ENCODE measurements around the gene DUSP11. TPM values are rescaled to one million over a fixed set of nuclear protein-coding genes. Genes with fewer than 3 reads are reported as not detected.
"Not testable (repeated sequence)": the region's sequence is repeated elsewhere in the genome, so short reads cannot be mapped to it uniquely, and the experiment has no call there.

DUSP11 gene
- total RNA-seq, 1 donor from 2014 or later = 42.1 TPM

GRCh38 chr2:73730810-73731209 is 49.1 kb downstream of the DUSP11 start:
- intact Hi-C loops (cut with micrococcal nuclease) = no loop called here
- no peaks in the 10 kb centered on the region for H3K4me1 Mint-ChIP-seq (ENCODE audit: low read depth)
- H3K27me3 Mint-ChIP-seq (ENCODE audit: insufficient read depth) = no peaks in the 10 kb centered on the region
- peaks cover 34% of the 10 kb centered on the region for H3K36me3 Mint-ChIP-seq (ENCODE audit: low read depth)
- H3K27ac Mint-ChIP-seq = no peak overlapping the region
- H3K4me3 Mint-ChIP-seq = no peak overlapping the region
- DNase-seq (ENCODE audit: low spot score) = no peak
- H3K9me3 Mint-ChIP-seq = no peaks in the 10 kb centered on the region

DNA sequence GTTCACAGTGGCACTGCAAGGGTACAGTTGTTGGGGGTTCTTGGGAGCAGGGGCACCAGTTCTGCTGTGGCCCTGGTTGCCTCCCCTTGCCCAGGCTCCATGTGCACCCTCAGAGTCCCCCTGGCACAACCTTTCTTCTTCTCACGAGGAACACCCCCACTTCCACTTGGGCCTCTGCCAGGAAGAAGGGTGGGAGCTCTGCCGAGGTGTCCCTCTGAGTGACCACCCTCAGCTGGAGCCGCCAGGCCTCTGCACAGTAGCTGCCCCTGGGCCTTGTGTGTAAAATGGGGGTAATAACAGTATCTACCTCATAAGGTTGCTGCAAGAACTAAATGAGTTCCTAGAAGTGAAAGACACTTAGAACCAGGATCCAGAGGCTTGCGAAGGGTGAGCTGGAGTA is 51.2 kb downstream of the DUSP11 start:
- Mint-ChIP-seq H3K4me3 (no peak overlapping the region), H3K27ac (no peak overlapping the region), H3K9me3 (no peaks in the 10 kb centered on the region), H3K27me3 (ENCODE audit: insufficient read depth) (no peaks in the 10 kb centered on the region), H3K4me1 (ENCODE audit: low read depth) (no peaks in the 10 kb centered on the region), H3K36me3 (ENCODE audit: low read depth) (peaks cover 29% of the 10 kb centered on the region)
- intact Hi-C loops (cut with micrococcal nuclease) = no loop called here
- no peak for DNase-seq (ENCODE audit: low spot score)

- no peaks in the 10 kb centered on the region for H3K4me1 Mint-ChIP-seq (ENCODE audit: low read depth)
These were observed 51.9 kb downstream of the DUSP11 start for GRCh38 chr2:73728043-73728442.

GRCh38 chr2:73726657-73727056 is 53.2 kb downstream of the DUSP11 start:
- intact Hi-C loops (cut with micrococcal nuclease); DNase-seq (ENCODE audit: low spot score); H3K4me1 Mint-ChIP-seq (ENCODE audit: low read depth); H3K9me3 Mint-ChIP-seq; H3K27ac Mint-ChIP-seq; H3K27me3 Mint-ChIP-seq (ENCODE audit: insufficient read depth); H3K4me3 Mint-ChIP-seq: not testable (repeated sequence)
- peaks cover 18% of the 10 kb centered on the region for H3K36me3 Mint-ChIP-seq (ENCODE audit: low read depth)

More at GRCh38 chr2:73728043-73728442, 51.9 kb downstream of the DUSP11 start:
- H3K9me3 Mint-ChIP-seq = no peaks in the 10 kb centered on the region
- H3K4me3 Mint-ChIP-seq = no peak overlapping the region
- H3K36me3 Mint-ChIP-seq (ENCODE audit: low read depth) = peaks cover 25% of the 10 kb centered on the region
- no peak for DNase-seq (ENCODE audit: low spot score)
- peaks cover 1% of the 10 kb centered on the region for H3K27me3 Mint-ChIP-seq (ENCODE audit: insufficient read depth)
- intact Hi-C loops (cut with micrococcal nuclease) = no loop called here
- H3K27ac Mint-ChIP-seq = no peak overlapping the region

DNA sequence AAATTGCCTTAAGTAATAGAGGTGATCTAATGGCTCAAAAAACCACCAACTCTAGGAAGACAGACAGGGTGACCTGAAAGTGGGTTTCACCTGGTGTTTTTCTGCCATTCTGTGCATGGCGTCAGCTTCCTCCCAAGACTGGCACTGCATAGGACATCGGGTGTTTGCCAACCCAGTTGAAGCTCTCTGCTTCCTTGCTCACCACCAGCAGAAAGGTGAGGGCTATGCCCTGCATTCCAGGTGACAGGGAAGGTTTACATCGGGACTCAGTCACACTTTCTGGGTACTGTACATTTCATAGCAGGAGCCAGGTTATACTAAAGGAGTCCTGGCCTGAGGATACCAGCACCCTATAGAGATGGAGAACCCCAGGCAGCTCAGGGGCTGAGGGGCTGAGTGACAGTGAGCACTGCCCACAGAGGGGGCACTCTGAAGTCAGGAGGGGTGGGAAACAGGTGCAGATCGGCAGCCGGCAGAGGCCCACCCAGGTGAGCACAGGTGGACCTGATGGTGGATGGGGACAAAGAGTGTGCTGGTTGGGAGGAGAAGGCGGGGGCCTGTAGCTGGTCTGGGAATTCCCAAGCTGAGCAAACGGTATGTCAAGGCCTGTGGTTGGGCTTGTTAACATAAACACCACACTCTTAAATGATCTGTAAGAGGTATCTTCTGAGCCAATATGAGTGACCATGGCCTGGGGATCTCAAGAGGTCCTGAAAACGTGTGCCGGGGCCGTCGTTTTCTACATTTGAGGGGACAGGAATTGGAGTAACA is 60.9 kb downstream of the DUSP11 start:
- DNase-seq (ENCODE audit: low spot score) = no peak
- intact Hi-C loops (cut with micrococcal nuclease) = no loop called here
- Mint-ChIP-seq H3K36me3 (ENCODE audit: low read depth) (no peaks in the 10 kb centered on the region), H3K27ac (no peak overlapping the region), H3K4me1 (ENCODE audit: low read depth) (peaks cover 4% of the 10 kb centered on the region), H3K4me3 (no peak overlapping the region), H3K9me3 (peaks cover 13% of the 10 kb centered on the region), H3K27me3 (ENCODE audit: insufficient read depth) (peaks cover 1% of the 10 kb centered on the region)

GRCh38 chr2:73718421-73718820 is 61.5 kb downstream of the DUSP11 start:
- H3K27me3 Mint-ChIP-seq (ENCODE audit: insufficient read depth) = peaks cover 3% of the 10 kb centered on the region
- H3K27ac Mint-ChIP-seq = no peak overlapping the region
- peaks cover 4% of the 10 kb centered on the region for H3K4me1 Mint-ChIP-seq (ENCODE audit: low read depth)
- no peaks in the 10 kb centered on the region for H3K36me3 Mint-ChIP-seq (ENCODE audit: low read depth)
- no peak overlapping the region for H3K4me3 Mint-ChIP-seq
- H3K9me3 Mint-ChIP-seq = peaks cover 18% of the 10 kb centered on the region
- DNase-seq (ENCODE audit: low spot score) = no peak
- intact Hi-C loops (cut with micrococcal nuclease) = no loop called here

GRCh38 chr2:73717695-73718094 is 62.2 kb downstream of the DUSP11 start:
- intact Hi-C loops (cut with micrococcal nuclease); H3K4me1 Mint-ChIP-seq (ENCODE audit: low read depth); H3K36me3 Mint-ChIP-seq (ENCODE audit: low read depth); H3K27me3 Mint-ChIP-seq (ENCODE audit: insufficient read depth); H3K27ac Mint-ChIP-seq; DNase-seq (ENCODE audit: low spot score); H3K4me3 Mint-ChIP-seq: not testable (repeated sequence)
- H3K9me3 Mint-ChIP-seq = peaks cover 18% of the 10 kb centered on the region

DNA sequence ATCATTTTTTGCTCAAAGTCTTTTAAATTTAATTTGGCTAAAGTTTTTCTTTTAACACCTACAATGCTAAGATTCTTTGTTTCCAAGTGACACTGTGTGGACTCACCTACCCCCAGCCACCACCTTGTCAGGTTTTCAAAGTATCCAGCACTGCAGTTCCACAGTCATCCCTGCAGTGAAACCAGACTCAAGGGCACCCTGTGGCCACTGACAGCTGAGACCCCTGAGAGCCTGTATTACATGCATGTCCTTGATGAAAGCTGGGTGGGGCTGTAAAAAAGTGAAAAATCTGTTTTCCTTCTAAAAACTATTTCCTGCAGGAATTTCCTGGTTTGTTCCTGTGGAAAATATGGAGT is 62.7 kb downstream of the DUSP11 start:
- DNase-seq (ENCODE audit: low spot score) = no peak
- no peaks in the 10 kb centered on the region for H3K36me3 Mint-ChIP-seq (ENCODE audit: low read depth)
- peaks cover 18% of the 10 kb centered on the region for H3K9me3 Mint-ChIP-seq
- H3K4me1 Mint-ChIP-seq (ENCODE audit: low read depth) = peaks cover 4% of the 10 kb centered on the region
- no peak overlapping the region for H3K27ac Mint-ChIP-seq
- H3K27me3 Mint-ChIP-seq (ENCODE audit: insufficient read depth) = peaks cover 3% of the 10 kb centered on the region
- intact Hi-C loops (cut with micrococcal nuclease) = no loop called here
- H3K4me3 Mint-ChIP-seq = no peak overlapping the region

- Mint-ChIP-seq H3K27me3 (ENCODE audit: insufficient read depth) (peaks cover 5% of the 10 kb centered on the region), H3K4me1 (ENCODE audit: low read depth) (peaks cover 4% of the 10 kb centered on the region), H3K4me3 (no peak overlapping the region), H3K27ac (no peak overlapping the region), H3K9me3 (peaks cover 18% of the 10 kb centered on the region), H3K36me3 (ENCODE audit: low read depth) (no peaks in the 10 kb centered on the region)
- DNase-seq (ENCODE audit: low spot score) = no peak
- intact Hi-C loops (cut with micrococcal nuclease) = no loop called here
These were observed 63.2 kb downstream of the DUSP11 start for GRCh38 chr2:73716543-73717250.

DNA sequence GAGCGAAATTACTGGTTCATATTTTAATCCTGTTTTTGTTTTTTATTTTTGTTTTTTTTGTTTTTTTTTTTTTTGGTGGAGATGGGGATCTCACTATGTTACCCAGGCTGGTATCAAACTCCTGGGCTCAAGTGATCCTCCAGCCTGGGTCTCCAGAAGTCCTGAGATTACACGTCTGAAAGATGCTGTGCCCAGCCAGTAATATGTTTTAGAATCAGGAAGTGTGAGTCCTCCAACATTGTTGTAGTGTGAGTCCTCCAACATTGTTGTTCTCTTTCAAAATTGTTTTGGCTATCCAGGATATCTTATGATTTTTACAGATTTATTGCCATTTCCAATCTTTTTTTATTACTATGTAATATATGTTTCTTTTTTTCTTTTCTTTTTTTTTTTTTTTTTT is 65.8 kb downstream of the DUSP11 start:
- H3K4me1 Mint-ChIP-seq (ENCODE audit: low read depth) = peaks cover 4% of the 10 kb centered on the region
- no peak overlapping the region for H3K4me3 Mint-ChIP-seq
- peaks cover 18% of the 10 kb centered on the region for H3K9me3 Mint-ChIP-seq
- H3K27me3 Mint-ChIP-seq (ENCODE audit: insufficient read depth) = peaks cover 5% of the 10 kb centered on the region
- no peak for DNase-seq (ENCODE audit: low spot score)
- no peak overlapping the region for H3K27ac Mint-ChIP-seq
- intact Hi-C loops (cut with micrococcal nuclease) = no loop called here
- H3K36me3 Mint-ChIP-seq (ENCODE audit: low read depth) = no peaks in the 10 kb centered on the region

Other genes starting within 250 kb of the DUSP11 start
- gene NAT8, start 137.7 kb downstream of the DUSP11 start, total RNA-seq = not detected in 2 replicates
- gene TPRKB, start 42.8 kb downstream of the DUSP11 start, total RNA-seq = 41.5 and 42.7 TPM in 2 replicates
- gene C2orf78, start 4.1 kb upstream of the DUSP11 start, total RNA-seq = not detected in 2 replicates
- gene STAMBP, start 48.9 kb upstream of the DUSP11 start, total RNA-seq = 50.8 and 56.0 TPM in 2 replicates
- gene ACTG2, start 112.9 kb upstream of the DUSP11 start, total RNA-seq = 0.22 and 0.26 TPM in 2 replicates
- 92.8 and 98.0 TPM in 2 replicates for gene DGUOK, start 146.8 kb upstream of the DUSP11 start, total RNA-seq
- gene TET3, start 204.8 kb upstream of the DUSP11 start, total RNA-seq = 19.2 and 20.5 TPM in 2 replicates